GM12878 (cell line): ENCODE data around the gene ALG3. TPM values are rescaled to one million over a fixed set of nuclear protein-coding genes. Genes with fewer than 3 reads are reported as not detected.

Experiments
- ATAC-seq: fragments of 200-7000 bp; cut with Tn5 transposase; 3 replicates; pipeline ENCODE4 v1.9.1; 2020; ENCODE audit warnings: mild to moderate bottlenecking, moderate library complexity
- BruUV-seq: library from RNA; stranded (reverse); fragments of 400-500 nt; replicated peaks from 2 replicates; lab custom pipeline; 2021; lab: Mats Ljungman, UMichigan
- CTCF ChIA-PET: fragments of 300-600 bp; sonication (Branson Sonifier 250); formaldehyde crosslinking; extraction: SDS; loops from one replicate; lab custom pipeline; 2021; ENCODE audit warnings: inconsistent platforms; lab: Yijun Ruan, JAX
- POLR2A ChIA-PET: fragments of 350-600 bp; formaldehyde crosslinking; extraction: SDS; loops from one replicate; lab custom pipeline; 2021; ENCODE audit warnings: inconsistent platforms; lab: Charles Lee
- RAD21 ChIA-PET: fragments of 300-600 bp; sonication (Branson Sonifier 250); formaldehyde crosslinking; loops from one replicate; lab custom pipeline; 2023; ENCODE audit warnings: antibody characterized with exemption; ENCODE audit not compliant: unreplicated experiment; lab: Charles Lee
- SMC1A ChIA-PET: fragments of 300-600 bp; sonication (Branson Sonifier 250); formaldehyde crosslinking; loops from one replicate; lab custom pipeline; 2023; ENCODE audit not compliant: unreplicated experiment, uncharacterized antibody; lab: Charles Lee
- DNase-seq: peaks from one replicate; pipeline ENCODE4 v3.0.0-alpha.2; 2011; ENCODE audit warnings: low read depth, low spot score
- FAIRE-seq: peaks from 3 replicates; lab custom pipeline; 2011; peaks lifted over from hg19 to GRCh38; lab: Jason Lieb, UNC
- H2AFZ ChIP-seq: 2 replicates; pipeline ENCODE4 v1.6.0; 2011; ENCODE audit warnings: low read depth, low read length, control low read depth; ENCODE audit not compliant: control insufficient read depth
- H3K27ac ChIP-seq: 2 replicates; pipeline ENCODE4 v1.5.1; 2011; ENCODE audit warnings: control low read depth; ENCODE audit not compliant: control insufficient read depth, insufficient read depth
- H3K27me3 ChIP-seq, 2 experiments: replicated peaks in 1 of 2; 2 replicates each; pipeline versions ENCODE4 v1.6.0 to v1.6.1; 2011; ENCODE audit warnings: low read length in 1 of 2; ENCODE audit not compliant: control insufficient read depth in 2 of 2, insufficient read depth in 2 of 2
- H3K36me3 ChIP-seq, 2 experiments: 2 replicates each; pipeline ENCODE4 v1.5.1; 2011; ENCODE audit warnings: low read length in 1 of 2; ENCODE audit not compliant: control insufficient read depth in 2 of 2, insufficient read depth in 2 of 2
- H3K4me1 ChIP-seq: 2 replicates; pipeline ENCODE4 v1.6.1; 2011; ENCODE audit warnings: mild to moderate bottlenecking, low read length, moderate library complexity, mixed read lengths; ENCODE audit not compliant: control insufficient read depth, insufficient read depth
- H3K4me2 ChIP-seq: 2 replicates; pipeline ENCODE4 v1.6.0; 2011; ENCODE audit warnings: control low read depth; ENCODE audit not compliant: control insufficient read depth, insufficient read depth
- H3K4me3 ChIP-seq: fragments of 200-600 bp; sonication (generic); 2 replicates; pipeline ENCODE4 v1.5.1; 2016
- H3K79me2 ChIP-seq: 2 replicates; pipeline ENCODE4 v1.6.0; 2011; ENCODE audit warnings: low read length; ENCODE audit not compliant: control insufficient read depth, insufficient read depth
- H3K9ac ChIP-seq: 2 replicates; pipeline ENCODE4 v1.8.0; 2011; ENCODE audit warnings: low read length, control low read depth, mixed read lengths; ENCODE audit not compliant: control insufficient read depth, insufficient read depth
- H3K9me3 ChIP-seq: replicated peaks from 3 replicates; pipeline ENCODE4 v1.5.1; 2011; ENCODE audit warnings: mild to moderate bottlenecking, low read length; ENCODE audit not compliant: control insufficient read depth, insufficient read depth
- H4K20me1 ChIP-seq: 2 replicates; pipeline ENCODE4 v1.6.0; 2011; ENCODE audit not compliant: control insufficient read depth, insufficient read depth
- ATF3 ChIP-seq: IDR thresholded peaks from 2 replicates; pipeline ENCODE4 v1.6.1; 2011; ENCODE audit warnings: low read depth, mild to moderate bottlenecking, low read length, moderate library complexity, borderline replicate concordance; ENCODE audit errors: extremely low read depth
- CHD2 ChIP-seq: IDR thresholded peaks from 2 replicates; pipeline ENCODE4 v1.6.1; 2011; ENCODE audit warnings: low read depth, low read length, improper control_type of control experiment, borderline replicate concordance
- EED ChIP-seq: sonication (generic); IDR thresholded peaks from 2 replicates; pipeline ENCODE4 v1.6.1; 2016; ENCODE audit warnings: antibody characterized with exemption, low read depth
- EGR1 ChIP-seq, 2 experiments: IDR thresholded peaks; 1 replicate in 1 of 2; 2 replicates in 1 of 2; pipeline ENCODE4 v1.6.1; 2011 to 2012; ENCODE audit warnings: low read depth in 2 of 2, low read length in 2 of 2, borderline replicate concordance in 1 of 2, mild to moderate bottlenecking in 1 of 2, moderate library complexity in 1 of 2
- HCFC1 ChIP-seq: fragments of 150-350 bp; IDR thresholded peaks from 2 replicates; pipeline ENCODE4 v1.6.1; 2014; ENCODE audit warnings: low read length
- IKZF2 ChIP-seq, 2 experiments: fragments of 450-650 bp; IDR thresholded peaks; 2 replicates each; pipeline ENCODE4 v1.6.1; 2017; ENCODE audit warnings: mild to moderate bottlenecking in 2 of 2, moderate library complexity in 2 of 2
- IRF3 ChIP-seq: fragments of 450-650 bp; IDR thresholded peaks from 2 replicates; pipeline ENCODE4 v1.6.1; 2014; ENCODE audit warnings: mild to moderate bottlenecking
- JUND ChIP-seq: IDR thresholded peaks from 2 replicates; pipeline ENCODE4 v1.6.1; 2012; ENCODE audit warnings: low read depth, mild to moderate bottlenecking, low read length, improper control_type of control experiment, moderate library complexity
- MXI1 ChIP-seq: fragments of 150-350 bp; IDR thresholded peaks from 2 replicates; pipeline ENCODE4 v1.6.1; 2011; ENCODE audit warnings: low read depth, mild to moderate bottlenecking, inconsistent platforms, low read length, improper control_type of control experiment
- PKNOX1 ChIP-seq: fragments of 450-650 bp; IDR thresholded peaks from 2 replicates; pipeline ENCODE4 v1.6.1; 2016; ENCODE audit warnings: mild to moderate bottlenecking
- PRDM15 ChIP-seq: fragments of 450-650 bp; formaldehyde crosslinking; IDR thresholded peaks from 2 replicates; pipeline ENCODE4 v1.4.0; 2020; ENCODE audit warnings: mild to moderate bottlenecking, moderate library complexity
- SKIL ChIP-seq: fragments of 450-650 bp; IDR thresholded peaks from 2 replicates; pipeline ENCODE4 v1.6.1; 2017; ENCODE audit warnings: mild to moderate bottlenecking, low read depth, inconsistent platforms; ENCODE audit not compliant: poor library complexity, severe bottlenecking
- TAF1 ChIP-seq: IDR thresholded peaks from 2 replicates; pipeline ENCODE4 v1.6.1; 2011; ENCODE audit warnings: mild to moderate bottlenecking, low read depth, low read length, borderline replicate concordance
- ZNF384 ChIP-seq: IDR thresholded peaks from 2 replicates; pipeline ENCODE4 v1.6.1; 2012; ENCODE audit warnings: low read depth, mild to moderate bottlenecking, low read length, improper control_type of control experiment, borderline replicate concordance
- WGBS: methylation state at CpG from one replicate; pipeline ENCODE4 v1.1.6; 2016; ENCODE audit warnings: low lambda C conversion rate; ENCODE audit not compliant: insufficient replicate concordance, insufficient coverage; ENCODE audit errors: missing lambda C conversion rate; 5-methylcytosine and 5-hydroxymethylcytosine counted together
- in situ Hi-C: fragments of 300-500 bp; cut with MboI; formaldehyde crosslinking; loops from 9 replicates; pipeline ENCODE4 v1.14.3; 2018; ENCODE audit warnings: mixed read lengths
- intact Hi-C: fragments of 100-400 bp; cut with micrococcal nuclease; formaldehyde crosslinking; loops from one replicate; pipeline ENCODE4 v1.14.2; 2022; ENCODE audit not compliant: unreplicated experiment
- polyA plus RNA-seq, 11 experiments: library from polyadenylated mRNA; depleted of rRNA in 4 of 11; unstranded in 6 of 11; stranded (reverse) in 5 of 11; fragments of >200 nt; fragmentation: Nextera tagmentation in 4 of 11; fragmentation: Illumina TruSeq in 1 of 11; extraction: Ambion mirVana in 4 of 11; extraction: Trizol in 1 of 11; gene quantifications; 1 replicate in 1 of 11; 2 replicates in 10 of 11; pipeline versions ENCODE4 v1.2.1 to v1.2.3, GENCODE V29; 2011 to 2016; ENCODE audit warnings: inconsistent platforms in 2 of 11, missing spikeins in 2 of 11, low read depth in 1 of 11
- total RNA-seq, 4 experiments: library from RNA; depleted of rRNA in 3 of 4; stranded (reverse); fragments of >200 nt in 3 of 4; fragmentation: Illumina TruSeq in 1 of 4; extraction: Trizol in 1 of 4; gene quantifications; 2 replicates each; pipeline versions ENCODE4 v1.2.1 to v1.2.3, GENCODE V29; 2013 to 2021

The ALG3 gene
- total and polyA plus RNA-seq, 10 of the 15 experiments (the other 5 are each of a cell fraction or from before 2014, with no cell fraction given), result 13.6 to 84.7 (median 39.4) TPM

- TF ChIP-seq ATF3, result no peak
- TF ChIP-seq ZNF384, result no peak
- no peak for TF ChIP-seq MXI1
Measured at GRCh38 chr3:184259396-184259877, 10.7 kb upstream of the ALG3 start (continued).

- CTCF ChIA-PET, result interaction anchor here (0.9 kb wide), 1 partner anchor 9 kb away, joined by 4 read pairs; the partner anchor contains the start of gene EEF1AKMT4
- POLR2A ChIA-PET, result no interaction called here
- Histone ChIP-seq H3K27ac (no peak overlapping the region), H3K27me3 (peaks cover 2 to 11% of the 10 kb centered on the region in 2 experiments), H3K9me3 (no peaks in the 10 kb centered on the region), H3K4me3 (no peak overlapping the region), H3K79me2 (no peaks in the 10 kb centered on the region), H4K20me1 (no peaks in the 10 kb centered on the region), H2AFZ (no peak overlapping the region), H3K4me2 (no peak overlapping the region), H3K9ac (no peak overlapping the region), H3K4me1 (0 out of 2 replicates have a peak, but pooled peaks cover 4% of the 10 kb centered on the region), H3K36me3 (no peaks in the 10 kb centered on the region)
- SMC1A ChIA-PET, result no interaction called here
- intact Hi-C loops, result loop anchor here (10.0 kb wide), 1 partner anchor 244 kb away; the partner anchor contains the start of gene ABCC5
- no peak for ATAC-seq
- in situ Hi-C loops, result no loop called here
- RAD21 ChIA-PET, result no interaction called here
- no peak for DNase-seq
- FAIRE-seq, result no peak
- 93% methylated on average over 5 of the region's 5 CpGs for WGBS
- no peak for TF ChIP-seq CHD2
- TF ChIP-seq HCFC1, result no peak
- no peak for TF ChIP-seq PKNOX1
- no peak for TF ChIP-seq EED
- no peak for TF ChIP-seq IKZF2 (IDR thresholded peaks at IDR 0.05)
- TF ChIP-seq SKIL, result no peak
- TF ChIP-seq EGR1 (IDR thresholded peaks at IDR 0.05; ENCODE audit: borderline replicate concordance in 1 of 2, low read depth in 2 of 2, low read length in 2 of 2), result no peak
- TF ChIP-seq PRDM15 (CRISPR knock-in tag), result no peak
- TF ChIP-seq TAF1, result no peak
- TF ChIP-seq JUND, result no peak
- TF ChIP-seq IRF3, result no peak
- BruUV-seq, result no TSS peak
Measured at GRCh38 chr3:184258926-184259325, 10.2 kb upstream of the ALG3 start.
